HG02642 (cell line): Measurements from ENCODE around the gene PKD1.

Experiments
- ATAC-seq: cut with Tn5 transposase; IDR thresholded peaks from one replicate; pipeline ENCODE4 v1.9.1; 2021; ENCODE audit warnings: mild to moderate bottlenecking; ENCODE audit not compliant: unreplicated experiment, poor library complexity

The PKD1 gene

GRCh38 chr16:2135770-2136490, at the start of gene PKD1:
Gene PKD1 (minus strand): TSS chr16:2135898. CDS start chr16:2135689, 209 bp downstream.
- ATAC-seq, result peak; percentile 66

- no peak for ATAC-seq
Measured at GRCh38 chr16:2184962-2185361, 49.3 kb upstream of the PKD1 start.

- ATAC-seq, result no peak
Measured at GRCh38 chr16:2184346-2184745, 48.6 kb upstream of the PKD1 start.

- no peak for ATAC-seq
Measured at GRCh38 chr16:2183671-2184070, 48.0 kb upstream of the PKD1 start.

GRCh38 chr16:2181952-2182351, 46.3 kb upstream of the PKD1 start:
- no peak for ATAC-seq

- no peak for ATAC-seq
Measured at GRCh38 chr16:2180962-2181923, 45.5 kb upstream of the PKD1 start.

GRCh38 chr16:2180461-2180860, 44.8 kb upstream of the PKD1 start:
- no peak for ATAC-seq

- no peak for ATAC-seq
Measured at GRCh38 chr16:2179576-2179975, 43.9 kb upstream of the PKD1 start.

- no peak for ATAC-seq
Measured at GRCh38 chr16:2179107-2179501, 43.4 kb upstream of the PKD1 start.

GRCh38 chr16:2178321-2179106, 42.8 kb upstream of the PKD1 start:
- no peak for ATAC-seq

GRCh38 chr16:2177561-2177960, 41.9 kb upstream of the PKD1 start:
- no peak for ATAC-seq

- no peak for ATAC-seq
Measured at GRCh38 chr16:2177101-2177500, 41.4 kb upstream of the PKD1 start.

GRCh38 chr16:2176047-2176446, 40.3 kb upstream of the PKD1 start:
- no peak for ATAC-seq

GRCh38 chr16:2175454-2175853, 39.8 kb upstream of the PKD1 start:
- ATAC-seq, result no peak

GRCh38 chr16:2174396-2175131, 38.9 kb upstream of the PKD1 start:
- no peak for ATAC-seq

- no peak for ATAC-seq
Measured at GRCh38 chr16:2173916-2174315, 38.2 kb upstream of the PKD1 start.

GRCh38 chr16:2173366-2173765, 37.7 kb upstream of the PKD1 start:
- ATAC-seq, result no peak

- no peak for ATAC-seq
Measured at GRCh38 chr16:2172688-2173335, 37.1 kb upstream of the PKD1 start.

- ATAC-seq, result no peak
Measured at GRCh38 chr16:2171601-2172178, 36.0 kb upstream of the PKD1 start.
